ENCODE results near the gene B4GALT2.

B4GALT2 gene

DNA sequence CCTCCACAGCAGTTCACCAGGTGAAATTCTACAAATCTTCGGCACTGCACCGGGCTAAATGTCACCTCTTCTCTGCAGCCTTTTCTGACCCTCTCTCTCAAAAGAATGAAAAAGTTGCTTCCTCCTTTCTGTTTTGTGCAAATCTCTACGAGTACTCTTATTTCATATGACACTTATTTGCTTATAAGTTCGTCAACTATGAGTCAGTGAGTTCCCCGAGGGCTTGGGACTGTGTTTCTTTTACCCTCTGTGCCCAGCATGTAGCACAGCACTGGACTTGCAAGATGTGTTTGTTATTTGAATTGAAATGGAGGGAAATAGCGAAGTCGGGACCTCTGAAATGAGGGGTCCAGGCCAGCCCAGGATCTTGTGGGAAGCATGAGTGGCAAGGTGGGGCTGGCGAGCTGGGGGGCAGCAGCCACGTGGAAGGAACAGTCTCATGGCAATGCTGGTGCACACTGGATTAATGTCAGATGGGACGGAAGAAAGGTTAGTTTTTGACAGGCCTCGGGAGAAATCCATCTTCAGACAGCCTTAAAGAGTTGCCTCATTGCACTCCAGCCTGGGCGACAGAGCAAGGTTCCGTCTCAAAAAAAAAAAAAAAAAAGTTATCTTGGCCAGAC is 46.0 kb downstream of the B4GALT2 start:
- in situ Hi-C loops (cut with MboI; ENCODE audit: low sequenced_read_pairs) = loop anchor here (25.0 kb wide), 1 partner anchor 488 kb away; the partner anchor contains the start of gene PTPRF

DNA sequence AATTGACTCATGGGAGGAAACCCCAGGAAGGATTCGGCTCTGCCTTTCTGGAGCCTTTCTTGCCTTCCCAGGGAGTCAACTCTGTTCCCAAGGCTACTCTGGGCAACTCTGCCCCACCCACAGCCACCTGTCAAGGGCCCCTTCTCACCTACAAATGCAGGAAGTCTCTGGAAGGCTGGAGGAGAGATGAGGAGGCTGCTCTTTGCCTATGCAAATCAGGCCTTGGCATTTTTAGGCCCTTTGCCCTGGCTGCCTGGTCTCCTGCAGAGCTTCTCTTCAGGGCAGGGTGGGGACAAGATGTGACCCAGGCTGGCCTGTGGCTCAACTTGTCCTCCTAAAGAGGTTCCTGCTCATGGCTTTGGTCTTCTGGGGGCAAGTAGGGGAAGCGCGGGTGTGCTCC is 46.8 kb downstream of the B4GALT2 start:
- in situ Hi-C loops (cut with MboI; ENCODE audit: low sequenced_read_pairs) = loop anchor here (25.0 kb wide), 1 partner anchor 489 kb away; the partner anchor contains the start of gene PTPRF

DNA sequence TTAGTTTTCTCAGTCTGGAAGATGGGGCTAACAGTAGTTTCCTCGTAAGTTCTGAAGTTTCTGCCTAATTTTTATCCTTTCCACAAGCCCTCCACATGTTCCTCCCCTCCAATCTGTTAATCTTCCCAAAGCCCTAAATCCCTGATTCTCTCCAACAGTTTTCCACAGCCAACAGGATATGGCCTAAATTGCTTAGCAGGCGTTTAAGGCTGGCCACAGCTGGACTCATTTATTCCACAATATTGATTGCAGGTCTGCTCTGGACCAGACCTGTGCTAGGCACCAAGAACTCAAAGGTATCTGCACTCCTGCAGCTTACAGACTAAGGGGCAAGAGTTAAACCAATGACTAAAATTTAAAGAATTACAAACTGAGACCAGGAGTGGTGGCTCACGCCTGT is 48.3 kb downstream of the B4GALT2 start:
- in situ Hi-C loops (cut with MboI; ENCODE audit: low sequenced_read_pairs) = loop anchor here (25.0 kb wide), 1 partner anchor 490 kb away; the partner anchor contains the start of gene PTPRF

DNA sequence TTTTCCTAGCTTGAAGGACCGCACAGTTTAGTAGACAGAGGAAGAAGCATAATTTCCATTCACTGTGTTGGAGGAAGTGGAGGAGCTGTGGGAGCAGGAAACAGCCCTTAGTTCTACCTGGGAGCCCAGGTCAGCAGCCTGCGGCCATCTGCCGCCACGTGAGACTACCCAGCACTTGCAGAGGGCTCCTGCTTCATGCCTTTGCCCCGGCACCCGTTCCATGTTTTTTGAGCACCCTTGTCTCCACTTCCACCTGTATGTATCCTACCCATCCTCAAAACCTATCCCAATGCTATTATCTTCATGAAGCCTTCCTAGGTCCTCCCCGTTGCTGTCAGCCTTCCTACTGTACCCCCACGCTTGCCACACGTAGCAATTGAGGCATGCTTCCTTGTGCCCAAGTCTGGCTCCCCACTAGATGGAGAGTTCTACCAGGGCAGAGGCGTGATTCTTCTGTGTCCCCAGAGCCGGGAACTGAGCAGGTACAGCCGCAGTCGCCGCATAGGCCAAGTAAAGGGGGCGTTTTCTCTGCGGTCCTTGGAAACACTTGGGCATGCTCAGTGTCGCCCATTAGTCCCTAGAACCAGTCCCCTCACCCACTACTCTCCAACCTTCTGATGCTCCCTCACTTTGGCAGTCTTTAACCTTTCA is 50.4 kb downstream of the B4GALT2 start:
- in situ Hi-C loops (cut with MboI; ENCODE audit: low sequenced_read_pairs) = loop anchor here (25.0 kb wide), 1 partner anchor 492 kb away; the partner anchor contains the start of gene PTPRF

DNA sequence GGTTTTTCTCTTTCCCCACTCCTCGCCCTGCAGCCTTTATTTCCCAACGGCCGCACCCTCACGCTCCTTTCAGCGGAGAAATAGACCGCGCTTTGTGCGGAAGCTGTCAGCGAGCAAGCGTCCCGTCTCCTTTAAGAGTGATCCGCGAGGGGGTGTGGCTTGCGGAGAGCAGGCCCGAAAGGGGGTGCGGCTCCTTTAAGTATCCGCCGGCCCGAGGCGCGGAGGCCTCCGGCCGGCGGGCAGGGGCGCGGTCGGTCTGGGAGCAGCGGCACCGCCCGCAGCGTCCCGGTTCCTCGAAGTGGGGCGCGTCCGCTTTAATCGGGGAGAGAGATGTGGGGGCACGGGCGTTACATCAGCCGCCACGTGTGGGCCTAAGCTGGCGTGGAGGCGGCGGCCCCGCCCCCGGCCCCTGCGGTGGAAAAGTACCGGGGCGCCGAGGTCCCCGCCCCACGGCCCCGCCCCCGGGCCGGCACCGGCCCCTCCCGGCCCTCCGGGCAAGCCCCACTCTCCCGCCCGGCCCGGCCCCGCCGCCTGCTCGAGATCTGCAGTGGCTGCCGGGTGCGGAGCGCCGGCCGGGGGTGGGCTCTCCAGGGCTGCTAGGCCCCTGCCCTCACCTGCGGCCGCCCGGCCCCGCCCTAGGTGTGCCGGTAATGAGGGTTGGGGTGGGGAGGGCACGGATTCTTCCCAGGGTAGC is 51.0 kb downstream of the B4GALT2 start:
- in situ Hi-C loops (cut with MboI; ENCODE audit: low sequenced_read_pairs) = loop anchor here (25.0 kb wide), 1 partner anchor 493 kb away; the partner anchor contains the start of gene PTPRF

DNA sequence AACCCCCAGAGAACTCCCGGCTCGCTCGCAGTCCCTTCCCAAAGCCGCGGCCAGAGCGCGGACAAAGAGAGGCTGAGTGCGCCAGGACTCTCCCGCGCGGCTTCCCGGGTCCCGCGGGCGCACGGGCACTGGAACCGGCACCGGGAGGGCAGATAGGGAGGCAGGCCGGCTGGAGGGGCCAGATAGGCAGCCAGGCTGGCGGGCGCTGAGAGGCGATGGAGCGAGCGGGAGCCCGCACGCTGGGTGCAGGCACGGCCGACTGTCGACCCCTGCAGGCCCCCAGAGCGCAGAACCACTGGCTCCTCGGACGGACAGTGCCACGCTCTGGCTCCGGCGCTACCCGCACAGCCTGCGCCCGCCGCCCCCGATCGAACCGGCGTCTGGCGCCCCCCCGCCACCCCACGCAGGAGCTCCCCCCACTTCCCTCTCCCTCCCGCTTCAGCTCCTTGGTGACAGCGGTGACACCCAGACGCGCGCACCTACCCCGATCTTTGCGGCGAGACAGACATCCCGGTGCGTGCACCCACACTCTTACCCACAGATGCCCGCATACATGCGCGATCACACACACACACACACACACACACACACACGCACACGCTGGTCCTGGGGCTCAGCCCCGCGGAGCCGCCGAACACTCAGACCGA is 51.7 kb downstream of the B4GALT2 start:
- in situ Hi-C loops (cut with MboI; ENCODE audit: low sequenced_read_pairs) = loop anchor here (25.0 kb wide), 1 partner anchor 493 kb away; the partner anchor contains the start of gene PTPRF

DNA sequence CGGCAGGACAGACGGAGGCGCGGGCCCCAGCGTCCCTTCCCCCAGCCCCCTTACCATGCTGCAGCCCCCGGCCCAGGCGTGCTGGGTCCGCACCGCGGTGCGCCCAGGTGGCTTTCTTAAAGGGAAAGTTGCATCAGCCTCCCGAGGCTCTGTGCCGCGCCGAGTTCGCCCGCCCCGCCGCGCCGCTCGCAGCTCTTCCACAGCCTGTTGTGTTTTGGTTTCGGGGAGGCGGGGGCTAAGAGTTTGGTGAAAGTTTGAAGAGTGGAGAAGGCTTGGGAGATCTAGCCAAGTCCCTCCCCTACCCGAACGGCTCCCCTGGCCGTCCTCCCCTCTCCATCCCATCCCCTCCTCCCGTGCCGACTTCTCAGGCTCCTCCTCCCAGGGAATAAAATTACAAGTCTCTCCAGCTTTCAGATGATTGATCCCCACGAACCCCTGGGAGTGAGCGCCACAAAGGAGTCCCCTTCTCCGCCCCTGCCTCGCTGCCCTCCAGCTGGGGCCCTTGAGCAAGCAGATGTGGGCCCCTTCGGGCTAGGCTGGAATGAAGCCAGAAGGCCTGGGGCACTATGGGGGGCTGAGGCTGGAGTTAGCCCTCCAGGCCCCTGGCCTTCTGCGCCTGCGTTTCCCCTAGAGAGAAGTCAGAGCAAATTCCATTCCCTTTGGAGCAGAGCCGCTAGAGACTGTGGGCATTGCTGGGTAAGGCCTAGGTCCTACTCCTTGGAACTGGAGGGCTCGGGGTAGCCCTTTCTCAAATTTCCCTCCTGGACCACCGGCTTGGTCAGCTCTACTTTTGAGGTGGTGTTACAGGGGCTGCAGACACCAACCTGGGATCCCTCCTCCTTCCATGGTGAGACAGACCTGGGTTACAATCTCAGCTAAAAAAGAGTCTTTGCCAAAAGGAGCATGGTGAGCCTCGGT is 52.5 kb downstream of the B4GALT2 start, which contains the start of gene SLC6A9:
Gene SLC6A9, minus strand, starts transcription at position 211 of the 918 bp plus-strand sequence. CDS start 7,185 bp downstream, outside the sequence.
- in situ Hi-C loops (cut with MboI; ENCODE audit: low sequenced_read_pairs) = loop anchor here (25.0 kb wide), 1 partner anchor 494 kb away; the partner anchor contains the start of gene PTPRF

DNA sequence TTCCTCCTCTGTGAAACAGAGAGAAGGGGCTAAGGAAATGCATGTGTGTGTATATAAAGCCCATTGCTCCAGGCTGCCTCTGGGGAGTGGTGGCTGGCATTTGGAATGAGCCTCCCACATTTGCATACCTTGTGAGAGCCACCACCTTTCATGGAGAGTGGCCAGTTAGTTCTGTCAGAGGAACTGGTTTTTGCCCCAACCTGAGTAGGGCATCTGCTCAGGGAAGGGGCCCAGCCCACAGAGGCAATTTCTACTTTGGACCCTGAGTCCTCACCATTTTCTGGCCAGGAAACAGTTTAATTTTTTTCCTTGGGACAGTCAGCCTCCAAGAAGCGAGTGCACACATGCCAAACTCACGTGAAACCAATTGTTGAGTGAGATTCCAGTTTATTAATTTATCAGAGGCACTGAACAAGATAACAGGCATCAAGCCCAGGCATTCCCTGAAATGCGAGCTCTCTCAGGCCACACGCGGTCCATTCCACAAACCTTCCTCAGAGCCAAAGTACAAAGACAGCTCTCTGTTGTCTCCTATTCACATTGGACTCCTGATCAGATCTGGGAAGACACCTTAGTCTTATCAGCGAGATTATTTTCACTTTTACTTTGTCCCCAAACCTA is 53.3 kb downstream of the B4GALT2 start:
- in situ Hi-C loops (cut with MboI; ENCODE audit: low sequenced_read_pairs) = loop anchor here (25.0 kb wide), 1 partner anchor 495 kb away; the partner anchor contains the start of gene PTPRF

DNA sequence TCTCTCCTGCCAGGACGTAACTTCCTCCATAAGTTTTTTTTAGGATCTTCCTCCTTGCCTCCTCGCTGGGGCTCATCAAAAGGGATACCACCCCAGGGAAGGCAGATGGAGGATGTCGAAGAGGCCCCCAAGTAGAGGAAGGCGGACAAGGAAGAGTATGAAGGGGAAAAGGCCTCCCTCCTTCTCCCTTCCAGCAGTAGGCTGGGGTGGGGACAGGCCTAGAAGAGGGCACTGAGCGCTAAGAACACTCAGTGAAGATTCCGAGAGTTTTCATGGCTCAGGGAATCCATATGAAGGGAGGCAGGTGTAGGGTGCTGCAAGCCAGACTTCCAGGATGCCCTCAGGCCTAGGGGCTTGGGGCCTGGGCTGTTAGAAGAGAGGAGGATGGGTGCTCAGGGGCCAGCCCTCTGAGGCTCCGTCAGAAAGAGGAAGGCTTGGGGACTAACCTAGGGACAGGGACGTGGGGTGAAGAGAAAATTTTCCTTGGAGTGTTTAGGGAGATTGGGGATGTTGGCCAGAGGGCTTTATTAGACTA is 54.1 kb downstream of the B4GALT2 start:
- in situ Hi-C loops (cut with MboI; ENCODE audit: low sequenced_read_pairs) = loop anchor here (25.0 kb wide), 1 partner anchor 496 kb away; the partner anchor contains the start of gene PTPRF

DNA sequence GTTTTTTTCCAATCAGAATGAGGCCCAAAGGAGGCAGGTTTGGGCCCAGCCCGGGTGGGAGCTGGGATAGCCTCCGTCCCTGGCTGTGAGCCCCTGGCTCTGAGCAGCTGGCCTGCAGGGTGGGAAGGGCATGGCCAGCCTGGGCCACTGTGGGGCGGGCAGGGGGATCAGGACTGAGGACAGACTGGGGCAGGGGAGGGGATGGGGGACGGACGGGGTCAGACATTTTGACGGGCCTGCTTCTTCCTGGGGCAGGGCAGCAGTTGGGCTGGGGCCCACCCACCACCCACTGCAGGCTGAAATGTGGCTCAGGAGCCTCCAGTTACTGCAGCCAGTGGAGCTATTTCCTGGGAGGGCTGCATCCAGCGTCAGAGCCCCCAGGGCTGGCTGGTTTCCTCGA is 54.7 kb downstream of the B4GALT2 start:
- in situ Hi-C loops (cut with MboI; ENCODE audit: low sequenced_read_pairs) = loop anchor here (25.0 kb wide), 1 partner anchor 496 kb away; the partner anchor contains the start of gene PTPRF

DNA sequence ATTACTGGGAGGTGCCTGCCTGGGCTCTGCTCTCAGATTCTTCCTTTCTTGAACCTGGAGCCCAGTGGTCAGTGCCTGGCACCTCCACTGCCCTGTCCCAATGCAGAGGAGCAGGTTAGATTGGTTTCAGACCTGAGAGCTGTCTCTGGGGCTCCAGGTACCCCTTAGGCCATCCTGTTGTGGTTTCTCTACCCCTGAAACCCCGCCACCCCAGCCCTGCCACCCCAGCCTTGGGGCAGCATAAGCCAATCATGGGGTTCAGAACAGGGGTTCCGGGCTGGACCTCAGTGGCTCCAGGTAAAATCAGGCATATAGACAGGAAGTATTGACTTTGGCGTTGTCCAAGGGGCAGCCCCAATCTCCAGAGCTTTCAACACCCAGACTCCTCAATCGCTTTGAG is 55.4 kb downstream of the B4GALT2 start:
- in situ Hi-C loops (cut with MboI; ENCODE audit: low sequenced_read_pairs) = loop anchor here (25.0 kb wide), 1 partner anchor 497 kb away; the partner anchor contains the start of gene PTPRF

DNA sequence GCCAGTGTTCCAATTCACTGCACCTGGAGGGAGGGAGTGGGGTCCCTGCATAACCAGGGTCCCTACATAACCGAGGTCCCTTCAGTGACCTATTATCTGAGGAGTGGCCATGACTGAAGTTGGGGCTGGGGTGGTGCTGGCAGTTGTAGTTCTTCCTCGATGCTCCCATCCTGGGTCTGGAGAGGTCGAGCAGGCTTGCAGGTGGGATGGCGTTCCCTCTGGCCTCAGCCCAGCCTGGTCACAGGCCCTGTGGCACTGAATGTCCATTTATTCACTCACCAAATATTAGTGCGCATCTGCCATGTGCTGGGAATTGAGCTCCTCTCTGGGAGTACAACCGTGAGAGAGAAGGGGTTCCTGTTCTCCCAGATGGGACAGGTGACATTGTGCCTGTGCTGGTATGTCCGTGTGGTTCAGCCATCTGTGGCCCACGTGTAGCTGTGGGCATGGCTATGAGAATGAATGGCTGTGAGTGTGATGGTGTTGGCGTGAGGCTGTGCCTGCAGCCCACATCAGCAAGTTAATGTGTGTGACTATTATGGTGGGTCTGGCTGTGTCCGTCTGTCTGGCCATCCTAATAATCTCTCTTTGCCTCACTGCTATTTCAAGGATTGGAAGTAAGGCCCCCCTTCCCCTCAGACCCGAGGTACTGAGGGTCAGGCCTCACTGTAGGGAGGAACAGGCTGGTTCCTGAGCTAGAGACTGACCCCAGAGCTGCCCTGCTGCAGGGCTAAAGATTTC is 56.1 kb downstream of the B4GALT2 start:
- in situ Hi-C loops (cut with MboI; ENCODE audit: low sequenced_read_pairs) = loop anchor here (25.0 kb wide), 1 partner anchor 498 kb away; the partner anchor contains the start of gene PTPRF

DNA sequence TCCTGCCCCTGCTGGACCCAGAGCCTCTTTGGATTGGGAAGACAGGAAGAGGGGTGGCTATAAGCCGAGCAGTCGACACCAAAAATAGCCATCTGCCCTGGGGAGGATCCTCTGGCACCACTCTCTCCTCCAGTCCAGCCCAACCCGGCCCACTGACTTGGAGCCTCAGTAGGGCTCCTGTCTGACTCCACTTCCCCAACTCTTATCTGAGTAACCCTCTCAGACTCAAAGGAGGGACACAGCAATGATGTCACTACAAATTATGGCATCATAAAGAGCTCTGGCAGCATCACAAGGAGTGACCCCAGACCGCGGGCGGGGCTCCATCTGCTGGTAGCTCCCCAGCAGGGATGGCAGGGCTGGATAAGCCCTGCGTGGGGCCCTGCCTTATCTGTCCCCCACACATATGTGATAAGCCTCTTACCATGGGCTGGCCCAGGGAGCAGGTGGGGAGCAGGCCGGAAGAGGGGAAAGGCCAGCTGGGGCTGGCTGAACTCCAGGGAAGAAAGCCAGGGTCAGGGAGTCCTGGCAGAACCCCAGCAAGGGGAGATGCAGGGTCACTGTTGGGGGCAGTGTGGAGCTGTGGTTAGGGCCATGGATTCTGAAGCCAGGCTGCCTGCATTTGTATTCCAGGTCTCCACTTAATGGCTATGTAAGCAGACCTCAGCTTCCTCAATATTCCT is 56.9 kb downstream of the B4GALT2 start:
- in situ Hi-C loops (cut with MboI; ENCODE audit: low sequenced_read_pairs) = loop anchor here (25.0 kb wide), 1 partner anchor 499 kb away; the partner anchor contains the start of gene PTPRF

DNA sequence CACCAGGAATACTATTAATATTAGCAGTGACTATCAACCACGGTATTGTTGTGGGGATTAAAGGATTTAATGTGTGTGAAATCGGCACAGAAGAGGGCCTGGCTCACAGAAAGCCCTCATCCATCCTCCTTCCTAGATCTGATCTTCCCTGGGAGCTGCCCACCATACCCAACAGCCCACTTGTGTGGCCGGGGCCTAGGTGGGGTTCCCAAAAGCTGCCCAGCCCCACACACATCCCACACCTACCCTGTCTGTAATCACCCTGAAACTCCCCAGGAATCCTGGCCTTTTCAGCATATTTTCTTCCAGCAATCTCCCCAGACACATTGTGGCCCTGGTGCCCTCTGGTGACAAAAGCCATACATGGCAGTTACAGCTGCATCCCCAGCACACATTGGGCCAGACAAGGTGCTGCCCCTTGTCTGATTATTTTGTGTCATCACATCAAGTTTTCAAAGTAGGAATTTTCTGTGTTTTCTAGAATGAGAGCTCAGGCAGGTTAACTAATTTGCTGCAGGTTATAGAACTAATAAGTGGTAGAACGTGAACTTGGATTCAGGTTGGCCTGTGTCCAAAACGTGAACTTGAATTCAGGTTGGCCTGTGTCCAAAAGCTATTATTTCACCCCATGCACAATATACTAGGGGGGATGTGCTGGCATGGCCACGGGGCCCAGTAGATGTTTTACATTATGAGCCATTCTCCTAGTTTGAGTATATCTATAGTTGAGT is 57.6 kb downstream of the B4GALT2 start:
- in situ Hi-C loops (cut with MboI; ENCODE audit: low sequenced_read_pairs) = loop anchor here (25.0 kb wide), 1 partner anchor 499 kb away; the partner anchor contains the start of gene PTPRF

DNA sequence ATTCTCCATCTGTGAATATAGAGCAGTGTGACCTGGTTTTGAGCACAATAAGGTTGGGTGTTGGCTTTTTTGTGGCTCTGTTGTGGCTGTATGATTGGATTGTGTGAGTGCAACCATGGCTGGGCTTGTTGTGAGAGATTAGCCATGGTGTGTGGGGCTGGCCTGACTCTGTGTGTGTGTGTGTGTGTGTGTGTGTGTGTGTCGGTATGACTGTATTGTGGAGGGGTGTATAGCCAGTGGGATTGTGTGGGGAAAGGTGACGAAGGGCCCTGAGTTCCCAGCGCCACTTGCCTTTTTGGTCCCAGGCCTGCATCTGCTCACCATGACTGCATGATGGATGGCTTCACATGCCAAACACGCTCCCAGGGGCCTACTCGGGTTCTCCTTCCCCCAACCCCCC is 58.1 kb downstream of the B4GALT2 start:
- in situ Hi-C loops (cut with MboI; ENCODE audit: low sequenced_read_pairs) = loop anchor here (25.0 kb wide), 1 partner anchor 500 kb away; the partner anchor contains the start of gene PTPRF

DNA sequence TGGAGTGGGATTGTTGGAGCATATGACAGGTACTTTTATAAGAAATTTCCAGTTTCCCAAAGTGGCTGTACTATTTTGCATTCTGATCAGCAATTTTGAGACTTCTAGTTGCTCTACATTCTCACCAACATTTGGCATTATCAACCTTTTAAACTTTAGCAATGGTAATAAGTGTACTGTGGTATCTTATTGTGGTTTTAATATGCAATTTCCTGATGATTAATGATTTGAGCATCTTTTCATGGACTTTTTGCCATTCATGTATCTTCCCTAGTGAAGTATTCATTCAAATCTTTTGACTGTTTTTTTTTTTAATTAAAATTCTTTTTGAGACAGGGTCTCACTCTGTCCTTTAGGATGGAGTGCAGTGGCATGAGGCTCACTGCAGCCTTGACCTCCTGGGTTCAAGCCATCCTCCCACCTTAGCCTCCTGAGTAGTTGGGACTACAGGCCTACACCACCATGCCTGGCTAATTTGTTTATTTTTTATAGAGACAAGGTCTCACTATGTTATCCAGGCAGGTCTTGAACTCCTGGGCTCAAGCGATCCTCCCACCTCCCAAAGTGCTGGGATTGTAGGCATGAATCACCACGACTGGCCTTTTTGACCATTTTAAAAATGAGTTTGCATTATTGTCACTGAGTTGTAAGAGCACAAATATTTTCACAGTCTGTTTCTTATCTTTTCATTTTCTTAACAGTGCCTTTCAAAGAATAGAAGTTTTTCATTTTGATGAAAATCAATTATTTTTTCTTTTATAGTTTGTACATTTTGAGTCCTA is 60.1 kb downstream of the B4GALT2 start:
- in situ Hi-C loops (cut with MboI; ENCODE audit: low sequenced_read_pairs) = loop anchor here (25.0 kb wide), 1 partner anchor 502 kb away; the partner anchor contains the start of gene PTPRF
